ENCODE measurements around the gene EEF1AKMT1.

The EEF1AKMT1 gene

GRCh38 chr13:20778311-20778710 lies 4.5 kb upstream of the EEF1AKMT1 start:
- TF ChIP-seq CTCF (conservative IDR thresholded peaks at IDR 0.05) = no peak
- no peak for TF ChIP-seq ZFX (IDR thresholded peaks at IDR 0.05)
- H3K27ac ChIP-seq = no peak overlapping the region

GRCh38 chr13:20776751-20777150 lies 3.0 kb upstream of the EEF1AKMT1 start:
- TF ChIP-seq CTCF (conservative IDR thresholded peaks at IDR 0.05) (0 out of 2 replicates have a peak, but pooled peaks have one; percentile 2), ZFX (IDR thresholded peaks at IDR 0.05) (no peak)
- no peak overlapping the region for H3K27ac ChIP-seq

- no peak for TF ChIP-seq ZFX (IDR thresholded peaks at IDR 0.05)
- TF ChIP-seq CTCF (conservative IDR thresholded peaks at IDR 0.05) = no peak
- H3K27ac ChIP-seq = no peak overlapping the region
These were observed 2.2 kb upstream of the EEF1AKMT1 start for GRCh38 chr13:20775961-20776360.

GRCh38 chr13:20774746-20775145 lies 985 bp upstream of the EEF1AKMT1 start:
- no peak overlapping the region for H3K27ac ChIP-seq
- TF ChIP-seq CTCF (conservative IDR thresholded peaks at IDR 0.05) (no peak), ZFX (IDR thresholded peaks at IDR 0.05) (no peak)

- TF ChIP-seq CTCF (conservative IDR thresholded peaks at IDR 0.05) = no peak
- no peak for TF ChIP-seq ZFX (IDR thresholded peaks at IDR 0.05)
- peak overlapping the region; percentile 92 for H3K27ac ChIP-seq
These were observed 1.2 kb downstream of the EEF1AKMT1 start for GRCh38 chr13:20772401-20773131.

- no peak overlapping the region for H3K27ac ChIP-seq
- TF ChIP-seq ZFX (IDR thresholded peaks at IDR 0.05) (no peak), CTCF (conservative IDR thresholded peaks at IDR 0.05) (no peak)
These were observed 3.9 kb downstream of the EEF1AKMT1 start for GRCh38 chr13:20769834-20770233.

- TF ChIP-seq CTCF (conservative IDR thresholded peaks at IDR 0.05) (no peak), ZFX (IDR thresholded peaks at IDR 0.05) (no peak)
- peak overlapping the region; percentile 47; the same call in 1 of the 2 replicates for H3K27ac ChIP-seq
These were observed 4.7 kb downstream of the EEF1AKMT1 start for GRCh38 chr13:20769091-20769490.
